Mononuclear cell (primary cell): ENCODE results near the gene ELFN2. TPM values are rescaled to one million over a fixed set of nuclear protein-coding genes. Genes with fewer than 3 reads are reported as not detected.

ENCODE experiments used
- H3K27me3 ChIP-seq: 2 replicates; pipeline ENCODE4 v1.6.0; 2011; ENCODE audit warnings: low read length, control low read depth; ENCODE audit not compliant: insufficient read depth
- H3K4me1 ChIP-seq: 2 replicates; pipeline ENCODE4 v1.5.1; 2011; ENCODE audit warnings: mild to moderate bottlenecking, low read length, control low read depth; ENCODE audit not compliant: insufficient read depth
- H3K4me3 ChIP-seq: 2 replicates; pipeline ENCODE4 v1.5.1; 2011; ENCODE audit warnings: mild to moderate bottlenecking, low read length, moderate library complexity
- H3K9me3 ChIP-seq: 2 replicates; pipeline ENCODE4 v1.5.1; 2011; ENCODE audit warnings: low read depth, mild to moderate bottlenecking, control low read depth, low read length
- total RNA-seq: library from RNA; depleted of rRNA; stranded (reverse); fragments of >200 nt; gene quantifications from one replicate; pipeline ENCODE4 v1.2.3, GENCODE V29; 2012

ELFN2 gene
- total RNA-seq, 1 donor, result under 0.01 TPM

GRCh38 chr22:37462436-37462835 lies 35.2 kb upstream of the ELFN2 start:
- no peaks in the 10 kb centered on the region for H3K27me3 ChIP-seq
- H3K4me1 ChIP-seq, result no peaks in the 10 kb centered on the region
- no peaks in the 10 kb centered on the region for H3K9me3 ChIP-seq
- H3K4me3 ChIP-seq, result no peak overlapping the region

GRCh38 chr22:37461961-37462360 lies 34.7 kb upstream of the ELFN2 start:
- no peaks in the 10 kb centered on the region for H3K9me3 ChIP-seq
- H3K4me1 ChIP-seq, result no peaks in the 10 kb centered on the region
- H3K27me3 ChIP-seq, result no peaks in the 10 kb centered on the region
- H3K4me3 ChIP-seq, result no peak overlapping the region

DNA sequence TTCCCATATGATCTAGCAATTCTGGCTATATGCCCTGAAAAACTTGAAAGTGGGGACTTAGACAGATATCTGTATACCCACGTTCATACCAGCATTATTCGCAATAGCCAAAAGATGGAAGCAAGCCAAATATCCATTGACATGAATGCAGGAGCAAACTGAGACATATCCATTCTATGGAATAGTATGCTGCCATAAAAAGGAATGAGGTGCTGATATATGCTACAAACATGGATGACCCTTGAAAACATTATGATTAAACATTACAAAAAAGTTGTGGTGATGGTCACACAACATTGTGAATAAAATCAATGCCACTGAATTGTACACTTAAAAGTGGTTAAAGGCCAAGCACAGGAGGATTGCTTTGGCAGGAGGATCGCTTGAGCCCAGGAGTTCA lies 33.4 kb upstream of the ELFN2 start:
- Histone ChIP-seq H3K4me3 (no peak overlapping the region), H3K9me3 (no peaks in the 10 kb centered on the region), H3K27me3 (no peaks in the 10 kb centered on the region), H3K4me1 (no peaks in the 10 kb centered on the region)

DNA sequence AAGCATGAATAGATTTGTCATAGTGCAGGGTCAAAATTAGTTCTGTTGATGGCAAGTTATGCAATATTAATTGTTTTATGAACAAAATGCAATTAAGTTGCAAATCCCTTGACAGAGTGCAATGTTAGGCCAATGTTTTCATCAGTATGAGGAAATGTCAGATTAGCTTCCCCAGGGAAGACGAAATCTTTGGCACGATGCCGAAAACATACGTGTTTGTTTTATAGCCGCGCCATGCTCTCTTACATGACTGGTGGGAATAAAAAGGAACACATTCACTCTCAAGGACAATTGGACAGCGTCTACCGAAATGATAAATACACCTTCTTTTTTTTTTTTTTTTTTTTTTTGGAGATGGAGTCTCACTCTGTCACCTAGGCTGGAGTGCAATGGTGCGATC lies 31.9 kb upstream of the ELFN2 start:
- H3K4me1 ChIP-seq, result no peaks in the 10 kb centered on the region

GRCh38 chr22:37457093-37457893 lies 30.0 kb upstream of the ELFN2 start:
- no peak overlapping the region for H3K4me3 ChIP-seq
- H3K9me3 ChIP-seq, result no peaks in the 10 kb centered on the region
- H3K4me1 ChIP-seq, result no peaks in the 10 kb centered on the region
- no peaks in the 10 kb centered on the region for H3K27me3 ChIP-seq

More for the DNA sequence above, 31.9 kb upstream of the ELFN2 start:
- Histone ChIP-seq H3K9me3 (no peaks in the 10 kb centered on the region), H3K27me3 (no peaks in the 10 kb centered on the region), H3K4me3 (no peak overlapping the region)

- no peaks in the 10 kb centered on the region for H3K9me3 ChIP-seq
- H3K4me1 ChIP-seq, result no peaks in the 10 kb centered on the region
These were observed 29.1 kb upstream of the ELFN2 start for GRCh38 chr22:37456346-37456745.

DNA sequence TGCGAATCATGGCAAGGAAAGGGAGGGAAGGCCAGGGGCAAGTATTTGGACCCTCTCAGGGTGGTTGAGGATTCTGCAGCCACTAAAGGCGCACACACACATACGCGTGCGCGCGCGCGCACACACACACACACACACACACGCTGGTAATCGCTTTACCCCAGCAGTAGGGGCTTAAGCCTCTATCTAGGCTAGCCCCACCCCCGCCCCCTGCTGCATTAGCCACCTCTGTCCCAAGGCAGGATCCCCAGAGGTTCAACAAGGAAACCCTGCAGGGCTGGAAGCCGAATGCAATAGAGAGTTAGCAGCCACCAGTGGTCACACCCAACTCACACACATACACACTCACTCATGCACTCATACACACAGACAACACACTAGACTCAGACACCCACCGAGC lies 28.6 kb upstream of the ELFN2 start:
- Histone ChIP-seq H3K27me3 (no peaks in the 10 kb centered on the region), H3K9me3 (no peaks in the 10 kb centered on the region)

More at GRCh38 chr22:37456346-37456745, 29.1 kb upstream of the ELFN2 start:
- no peak overlapping the region for H3K4me3 ChIP-seq
- H3K27me3 ChIP-seq, result no peaks in the 10 kb centered on the region

GRCh38 chr22:37454857-37455686 lies 27.8 kb upstream of the ELFN2 start:
- Histone ChIP-seq H3K4me1 (no peaks in the 10 kb centered on the region), H3K4me3 (no peak overlapping the region), H3K27me3 (no peaks in the 10 kb centered on the region), H3K9me3 (no peaks in the 10 kb centered on the region)

More for the DNA sequence above, 28.6 kb upstream of the ELFN2 start:
- Histone ChIP-seq H3K4me1 (no peaks in the 10 kb centered on the region), H3K4me3 (no peak overlapping the region)

DNA sequence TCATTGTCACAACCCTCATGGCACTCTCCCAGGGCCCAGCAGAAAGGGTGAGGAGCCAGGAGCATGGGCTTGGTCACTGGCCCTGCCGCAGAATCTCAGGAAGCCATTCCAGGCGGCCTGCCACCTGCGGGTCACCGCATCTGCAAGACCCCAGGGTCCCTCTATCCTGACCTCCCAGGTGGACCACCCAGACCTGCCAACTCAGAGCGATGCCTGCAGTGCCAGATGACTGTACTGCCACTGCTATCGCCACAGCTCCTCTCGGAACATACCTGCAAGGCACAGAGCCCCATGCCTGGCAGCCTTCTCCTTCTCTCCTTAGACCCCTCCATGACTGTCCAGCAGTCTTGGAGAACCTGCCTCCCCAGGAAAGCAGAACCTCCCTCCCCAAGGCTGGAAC lies 26.4 kb upstream of the ELFN2 start:
- Histone ChIP-seq H3K4me1 (no peaks in the 10 kb centered on the region), H3K27me3 (no peaks in the 10 kb centered on the region), H3K9me3 (no peaks in the 10 kb centered on the region), H3K4me3 (no peak overlapping the region)

GRCh38 chr22:37451218-37451617 lies 23.9 kb upstream of the ELFN2 start:
- Histone ChIP-seq H3K27me3 (no peaks in the 10 kb centered on the region), H3K4me1 (no peaks in the 10 kb centered on the region), H3K4me3 (no peak overlapping the region), H3K9me3 (no peaks in the 10 kb centered on the region)

DNA sequence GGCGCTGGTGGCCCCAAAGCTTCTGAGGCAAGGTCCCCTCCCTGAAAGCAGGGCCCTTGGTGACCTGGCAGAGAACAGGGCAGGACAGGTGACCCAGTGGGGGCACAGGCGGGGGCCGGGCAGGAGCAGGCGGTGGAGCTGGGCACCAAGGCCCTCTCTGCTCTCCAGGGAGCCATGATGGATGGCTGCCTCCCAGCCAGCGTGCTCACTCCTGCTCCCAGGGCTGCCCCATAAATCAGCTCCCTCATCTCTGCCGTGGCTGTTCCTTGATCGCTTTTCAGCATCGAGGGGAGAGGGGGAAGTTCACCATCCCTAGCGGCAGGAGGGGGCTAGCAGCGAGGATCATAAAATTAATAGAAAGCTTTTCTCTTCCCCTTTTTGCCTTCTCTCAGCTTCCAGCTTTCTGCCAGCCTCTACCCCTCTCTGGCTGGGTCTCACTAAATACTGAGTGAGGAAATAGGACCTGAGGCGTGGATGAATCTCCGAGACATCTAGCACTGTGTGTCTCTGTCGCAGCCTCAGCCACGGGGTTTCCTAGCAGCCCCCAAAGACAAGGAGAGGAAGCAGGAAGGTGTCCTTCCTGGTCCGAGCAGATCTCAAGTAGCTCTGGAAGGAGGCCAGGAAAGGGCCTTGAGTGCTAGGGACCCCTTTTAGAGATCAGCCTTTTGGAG lies 22.2 kb upstream of the ELFN2 start:
- H3K4me3 ChIP-seq, result no peak overlapping the region
- no peaks in the 10 kb centered on the region for H3K9me3 ChIP-seq
- no peaks in the 10 kb centered on the region for H3K4me1 ChIP-seq
- H3K27me3 ChIP-seq, result no peaks in the 10 kb centered on the region

DNA sequence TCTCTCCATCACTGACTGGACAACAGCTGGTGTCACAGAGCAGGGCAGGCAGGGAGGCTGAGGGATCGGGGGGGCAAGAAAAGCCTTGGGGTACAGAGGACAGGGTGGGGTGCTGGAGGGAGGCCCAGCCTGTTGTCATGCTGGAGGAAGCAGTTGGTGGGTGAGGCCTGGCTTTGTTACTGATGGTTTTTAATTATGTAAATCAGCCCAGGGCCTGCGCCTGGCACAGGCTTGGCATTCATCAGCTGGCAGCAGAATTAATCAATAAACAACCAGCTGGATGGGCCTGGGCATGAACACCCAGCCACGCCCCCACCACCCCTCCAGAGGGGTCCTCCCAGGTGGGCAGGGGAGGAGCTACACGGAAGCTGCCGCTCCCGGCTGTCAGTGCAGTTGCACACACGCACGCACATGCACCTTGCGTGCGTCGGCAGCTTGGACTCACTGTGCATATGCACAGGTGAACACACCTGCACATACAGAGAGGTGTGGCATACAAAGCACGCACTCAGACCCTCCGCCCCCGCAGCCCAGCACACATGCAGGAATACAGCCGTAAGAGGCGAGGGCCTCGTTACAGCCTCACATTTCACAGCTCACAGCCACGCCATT lies 21.3 kb upstream of the ELFN2 start:
- no peaks in the 10 kb centered on the region for H3K27me3 ChIP-seq
- H3K9me3 ChIP-seq, result no peaks in the 10 kb centered on the region
- no peak overlapping the region for H3K4me3 ChIP-seq
- no peaks in the 10 kb centered on the region for H3K4me1 ChIP-seq

DNA sequence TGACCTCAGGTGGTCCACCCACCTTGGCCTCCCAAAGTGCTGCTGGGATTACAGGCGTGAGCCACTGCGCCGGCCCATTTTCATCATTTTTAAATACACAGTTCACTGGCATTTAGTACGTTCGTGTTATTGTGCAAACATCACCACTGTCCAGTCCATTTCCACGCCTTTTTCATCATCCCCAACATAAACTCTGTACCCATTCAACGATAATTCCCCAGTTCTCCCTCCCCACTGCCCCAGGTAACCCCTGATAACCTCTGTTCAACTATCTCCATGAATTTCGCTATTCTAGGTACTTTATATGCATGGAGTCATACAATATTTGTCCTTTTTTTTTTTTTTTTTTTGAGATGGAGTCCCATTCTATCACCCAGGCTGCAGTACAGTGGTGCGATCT lies 18.2 kb upstream of the ELFN2 start:
- Histone ChIP-seq H3K4me1 (peaks cover 3% of the 10 kb centered on the region), H3K27me3 (no peaks in the 10 kb centered on the region), H3K9me3 (no peaks in the 10 kb centered on the region), H3K4me3 (no peak overlapping the region)

- H3K27me3 ChIP-seq, result peaks cover 2% of the 10 kb centered on the region
- peaks cover 3% of the 10 kb centered on the region for H3K4me1 ChIP-seq
- H3K9me3 ChIP-seq, result no peaks in the 10 kb centered on the region
- no peak overlapping the region for H3K4me3 ChIP-seq
These were observed 16.7 kb upstream of the ELFN2 start for GRCh38 chr22:37443977-37444376.

DNA sequence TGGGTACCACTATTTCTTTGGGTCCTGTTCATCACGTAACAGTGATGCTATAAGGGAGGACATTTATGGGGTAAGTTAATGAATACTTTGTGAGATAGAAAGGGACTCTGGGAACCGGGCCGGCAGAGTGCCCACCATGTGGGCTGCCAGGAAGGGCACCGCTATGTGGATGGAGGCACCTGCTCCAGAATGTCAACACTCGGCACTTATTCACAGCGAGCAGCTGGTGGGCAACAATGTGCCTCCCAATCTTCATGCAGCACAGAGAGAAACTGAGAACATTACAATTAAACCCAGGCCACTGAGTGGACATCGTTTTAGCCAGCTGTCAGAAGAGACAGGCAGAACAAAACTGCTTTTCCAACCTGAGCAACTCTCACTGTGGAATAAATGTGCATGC lies 15.8 kb upstream of the ELFN2 start:
- H3K4me3 ChIP-seq, result no peak overlapping the region
- no peaks in the 10 kb centered on the region for H3K9me3 ChIP-seq
- peaks cover 2% of the 10 kb centered on the region for H3K27me3 ChIP-seq
- H3K4me1 ChIP-seq, result peaks cover 3% of the 10 kb centered on the region
